ENCODE results near the gene LRRC37A3. TPM values are rescaled to one million over a fixed set of nuclear protein-coding genes. Genes with fewer than 3 reads are reported as not detected.
A peak's percentile ranks its signal among the peaks of the same experiment; 100 is the strongest.
"Not testable (repeated sequence)": the region's sequence is repeated elsewhere in the genome, so short reads cannot be mapped to it uniquely, and the experiment has no call there.

LRRC37A3 gene
- total RNA-seq, 1 experiment from 2014 or later = 7.5 TPM

- ChIA-PET POLR2A (interaction anchor here (0.5 to 0.6 kb wide), 2 partner anchors 37 to 227 kb away, joined by 3 read pairs; no protein-coding TSS in a partner anchor), CTCF (interaction anchor here (0.7 to 6.3 kb wide), 9 partner anchors 15 to 632 kb away, joined by 3 to 47 read pairs (median 3); partner anchors contain the start of gene LRRC37A3)
- H3K9me3 Mint-ChIP-seq (ENCODE audit: unreplicated experiment) = no peaks in the 10 kb centered on the region
- no TSS peak for BruUV-seq (replicated peaks)
- H3K27me3 Mint-ChIP-seq (ENCODE audit: insufficient read depth, unreplicated experiment) = no peaks in the 10 kb centered on the region
- DNase-seq (ENCODE audit: unreplicated experiment) = peak; percentile 37
- TF ChIP-seq CTCF (IDR thresholded peaks at IDR 0.05; ENCODE audit: unreplicated experiment) = peak; percentile 42
- H3K27ac Mint-ChIP-seq (ENCODE audit: low read depth, unreplicated experiment) = no peak overlapping the region
- peaks cover 6% of the 10 kb centered on the region for H3K36me3 Mint-ChIP-seq (ENCODE audit: insufficient read depth, unreplicated experiment)
- H3K4me3 Mint-ChIP-seq (ENCODE audit: unreplicated experiment) = no peak overlapping the region
- intact Hi-C loops (cut with micrococcal nuclease) = no loop called here
- no peaks in the 10 kb centered on the region for H3K4me1 Mint-ChIP-seq (ENCODE audit: insufficient read depth, unreplicated experiment)
Measured at GRCh38 chr17:64938925-64939474, 19.7 kb upstream of the LRRC37A3 start.

DNA sequence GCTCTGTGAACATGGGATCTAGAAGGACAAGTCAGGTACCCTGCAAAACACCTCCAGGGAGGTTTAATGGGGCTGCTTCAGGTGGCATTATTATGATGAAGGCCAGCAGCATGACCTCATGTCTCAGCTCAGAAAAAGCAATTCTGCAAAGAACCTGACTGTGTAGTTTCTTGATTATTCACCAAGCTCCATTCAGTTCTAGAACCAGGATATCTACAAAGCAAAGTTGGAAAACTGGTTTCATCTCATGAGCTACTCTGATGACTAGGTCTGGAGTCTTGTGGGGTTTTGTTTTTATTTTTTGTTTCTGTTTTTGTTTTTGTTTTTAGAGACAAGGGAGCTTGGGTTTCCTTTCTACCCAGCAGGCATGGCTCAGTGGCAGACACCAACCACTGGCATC is 19.0 kb upstream of the LRRC37A3 start:
- no peak overlapping the region for H3K4me3 Mint-ChIP-seq (ENCODE audit: unreplicated experiment)
- H3K27me3 Mint-ChIP-seq (ENCODE audit: insufficient read depth, unreplicated experiment) = no peaks in the 10 kb centered on the region
- no TSS peak for BruUV-seq (replicated peaks)
- ChIA-PET POLR2A (no interaction called here), CTCF (interaction anchor here (0.7 to 6.3 kb wide), 5 partner anchors 18 to 632 kb away, joined by 3 to 47 read pairs (median 3); partner anchors contain the start of gene LRRC37A3)
- intact Hi-C loops (cut with micrococcal nuclease) = no loop called here
- no peaks in the 10 kb centered on the region for H3K4me1 Mint-ChIP-seq (ENCODE audit: insufficient read depth, unreplicated experiment)
- DNase-seq (ENCODE audit: unreplicated experiment) = no peak
- H3K36me3 Mint-ChIP-seq (ENCODE audit: insufficient read depth, unreplicated experiment) = peaks cover 6% of the 10 kb centered on the region
- no peak overlapping the region for H3K27ac Mint-ChIP-seq (ENCODE audit: low read depth, unreplicated experiment)
- no peaks in the 10 kb centered on the region for H3K9me3 Mint-ChIP-seq (ENCODE audit: unreplicated experiment)
- TF ChIP-seq CTCF (IDR thresholded peaks at IDR 0.05; ENCODE audit: unreplicated experiment) = no peak

DNA sequence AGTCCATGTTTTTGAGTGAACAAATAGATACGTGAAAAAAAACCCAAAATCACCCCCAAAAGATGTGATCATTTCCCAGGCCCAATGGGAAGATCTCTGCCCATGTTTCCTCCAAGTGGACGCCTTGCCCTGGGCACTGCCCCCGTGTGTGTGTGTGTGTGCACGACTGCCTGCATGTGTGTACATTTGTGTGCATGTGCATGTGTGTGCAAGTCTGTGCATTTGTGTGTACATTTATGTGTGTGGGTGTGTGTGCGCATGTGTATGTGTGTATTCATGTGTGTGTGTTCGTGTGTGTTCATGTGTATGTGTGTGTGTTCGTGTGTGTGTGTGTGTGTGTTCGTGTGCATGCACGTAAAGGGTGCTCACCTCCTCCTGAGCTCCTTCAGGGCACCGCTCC is 16.8 kb upstream of the LRRC37A3 start:
- H3K4me1 Mint-ChIP-seq (ENCODE audit: insufficient read depth, unreplicated experiment) = no peaks in the 10 kb centered on the region
- H3K27ac Mint-ChIP-seq (ENCODE audit: low read depth, unreplicated experiment) = peak overlapping the region; percentile 64
- intact Hi-C loops (cut with micrococcal nuclease) = no loop called here
- ChIA-PET CTCF (interaction anchor here (0.7 kb wide), 1 partner anchor 266 kb away, joined by 3 read pairs; no protein-coding TSS in a partner anchor), POLR2A (no interaction called here)
- H3K4me3 Mint-ChIP-seq (ENCODE audit: unreplicated experiment) = no peak overlapping the region
- no peak for DNase-seq (ENCODE audit: unreplicated experiment)
- no peaks in the 10 kb centered on the region for H3K9me3 Mint-ChIP-seq (ENCODE audit: unreplicated experiment)
- peaks cover 6% of the 10 kb centered on the region for H3K36me3 Mint-ChIP-seq (ENCODE audit: insufficient read depth, unreplicated experiment)
- H3K27me3 Mint-ChIP-seq (ENCODE audit: insufficient read depth, unreplicated experiment) = no peaks in the 10 kb centered on the region
- no peak for TF ChIP-seq CTCF (IDR thresholded peaks at IDR 0.05; ENCODE audit: unreplicated experiment)
- no TSS peak for BruUV-seq (replicated peaks)

GRCh38 chr17:64934284-64934778 is 15.1 kb upstream of the LRRC37A3 start:
- H3K9me3 Mint-ChIP-seq (ENCODE audit: unreplicated experiment); CTCF ChIA-PET; DNase-seq (ENCODE audit: unreplicated experiment); BruUV-seq (replicated peaks); intact Hi-C loops (cut with micrococcal nuclease); H3K4me3 Mint-ChIP-seq (ENCODE audit: unreplicated experiment); H3K27me3 Mint-ChIP-seq (ENCODE audit: insufficient read depth, unreplicated experiment); H3K27ac Mint-ChIP-seq (ENCODE audit: low read depth, unreplicated experiment); H3K4me1 Mint-ChIP-seq (ENCODE audit: insufficient read depth, unreplicated experiment); POLR2A ChIA-PET; H3K36me3 Mint-ChIP-seq (ENCODE audit: insufficient read depth, unreplicated experiment): not testable (repeated sequence)

DNA sequence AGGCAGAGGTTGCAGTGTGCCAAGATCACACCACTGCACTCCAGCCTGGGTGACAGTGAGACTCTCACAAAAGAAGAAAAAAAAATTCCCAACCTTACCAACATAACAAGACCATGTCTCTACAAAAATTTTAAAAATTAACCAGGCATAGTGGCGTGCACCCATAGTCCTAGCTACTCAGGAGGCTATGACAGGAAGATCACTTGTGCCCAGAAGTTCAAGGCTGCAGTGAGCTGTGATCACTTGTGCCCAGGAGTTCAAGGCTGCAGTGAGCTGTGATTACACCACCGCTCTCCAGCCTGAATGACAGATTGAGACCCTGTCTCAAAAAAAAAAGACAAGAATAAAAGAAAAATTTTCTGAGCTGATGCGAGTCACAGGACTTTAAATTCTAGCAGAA is 13.6 kb upstream of the LRRC37A3 start:
- POLR2A ChIA-PET; H3K9me3 Mint-ChIP-seq (ENCODE audit: unreplicated experiment); H3K27ac Mint-ChIP-seq (ENCODE audit: low read depth, unreplicated experiment); H3K4me1 Mint-ChIP-seq (ENCODE audit: insufficient read depth, unreplicated experiment); H3K27me3 Mint-ChIP-seq (ENCODE audit: insufficient read depth, unreplicated experiment); H3K36me3 Mint-ChIP-seq (ENCODE audit: insufficient read depth, unreplicated experiment); DNase-seq (ENCODE audit: unreplicated experiment); intact Hi-C loops (cut with micrococcal nuclease); H3K4me3 Mint-ChIP-seq (ENCODE audit: unreplicated experiment); BruUV-seq (replicated peaks): not testable (repeated sequence)
- CTCF ChIA-PET = interaction anchor here (0.6 kb wide), 1 partner anchor 20 kb away, joined by 3 read pairs; no protein-coding TSS in a partner anchor

DNA sequence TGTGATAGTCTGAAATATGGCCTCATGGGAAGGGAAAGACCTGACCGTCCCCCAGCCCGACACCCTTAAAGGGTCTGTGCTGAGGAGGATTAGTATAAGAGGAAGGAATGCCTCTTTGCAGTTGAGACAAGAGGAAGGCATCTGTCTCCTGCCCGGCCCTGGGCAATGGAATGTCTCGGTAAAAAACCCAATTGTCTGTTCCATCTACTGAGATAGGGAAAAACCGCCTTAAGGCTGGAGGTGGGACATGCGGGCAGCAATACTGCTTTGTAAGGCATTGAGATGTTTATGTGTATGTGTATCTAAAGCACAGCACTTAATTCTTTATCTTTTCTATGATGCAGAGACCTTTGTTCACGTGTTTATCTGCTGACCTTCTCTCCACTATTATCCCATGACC is 11.1 kb upstream of the LRRC37A3 start:
- H3K27me3 Mint-ChIP-seq (ENCODE audit: insufficient read depth, unreplicated experiment); BruUV-seq (replicated peaks); CTCF ChIA-PET; H3K9me3 Mint-ChIP-seq (ENCODE audit: unreplicated experiment); POLR2A ChIA-PET; H3K36me3 Mint-ChIP-seq (ENCODE audit: insufficient read depth, unreplicated experiment); H3K4me1 Mint-ChIP-seq (ENCODE audit: insufficient read depth, unreplicated experiment); H3K4me3 Mint-ChIP-seq (ENCODE audit: unreplicated experiment); H3K27ac Mint-ChIP-seq (ENCODE audit: low read depth, unreplicated experiment); intact Hi-C loops (cut with micrococcal nuclease); DNase-seq (ENCODE audit: unreplicated experiment): not testable (repeated sequence)

DNA sequence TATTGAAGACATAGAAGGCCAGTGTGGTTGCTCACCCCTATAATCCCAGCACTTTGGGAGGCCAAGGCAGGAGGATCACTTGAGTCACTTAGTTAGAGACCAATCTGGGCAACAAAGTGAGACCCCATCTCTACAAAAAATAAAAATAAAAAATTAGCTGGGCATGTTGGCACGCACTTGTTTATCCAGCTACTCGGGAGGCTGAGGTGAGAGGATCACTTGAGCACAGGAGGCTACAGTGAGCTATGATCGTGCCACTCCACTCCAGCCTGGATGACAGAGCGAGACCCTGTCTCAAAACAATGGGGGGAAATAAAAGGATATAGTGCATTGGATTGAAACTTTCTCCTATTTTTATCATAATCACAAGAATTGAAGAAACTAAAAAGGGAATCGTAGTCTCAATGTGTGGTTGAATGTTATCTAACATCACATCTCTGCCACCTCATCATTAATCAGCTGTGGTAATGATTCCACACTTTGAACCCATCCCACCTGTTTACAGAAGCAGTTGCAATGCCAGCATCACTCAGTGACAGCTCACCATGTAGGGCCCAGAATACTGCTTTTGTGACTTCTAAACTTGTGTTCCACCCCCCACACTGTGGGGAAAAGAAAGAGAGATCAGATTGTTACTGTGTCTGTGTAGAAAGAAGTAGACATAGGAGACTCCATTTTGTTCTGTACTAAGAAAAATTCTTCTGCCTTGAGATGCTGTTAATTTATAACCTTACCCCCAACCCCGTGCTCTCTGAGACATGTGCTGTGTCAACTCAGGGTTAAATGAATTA is 10.3 kb upstream of the LRRC37A3 start:
- H3K4me1 Mint-ChIP-seq (ENCODE audit: insufficient read depth, unreplicated experiment); BruUV-seq (replicated peaks); H3K27ac Mint-ChIP-seq (ENCODE audit: low read depth, unreplicated experiment); H3K36me3 Mint-ChIP-seq (ENCODE audit: insufficient read depth, unreplicated experiment); H3K27me3 Mint-ChIP-seq (ENCODE audit: insufficient read depth, unreplicated experiment); H3K4me3 Mint-ChIP-seq (ENCODE audit: unreplicated experiment); H3K9me3 Mint-ChIP-seq (ENCODE audit: unreplicated experiment); DNase-seq (ENCODE audit: unreplicated experiment): not testable (repeated sequence)
- ChIA-PET POLR2A (interaction anchor here (0.6 kb wide), 1 partner anchor 32 kb away, joined by 4 read pairs; no protein-coding TSS in a partner anchor), CTCF (interaction anchor here (0.6 kb wide), 1 partner anchor 211 kb away, joined by 3 read pairs; no protein-coding TSS in a partner anchor)
- intact Hi-C loops (cut with micrococcal nuclease) = loop anchor here (5.0 kb wide), 1 partner anchor 33 kb away; no protein-coding TSS in a partner anchor

Data from MCF 10A (cell line).